Measurements from ENCODE around the gene GLB1L3.
"Not testable (repeated sequence)": the region's sequence is repeated elsewhere in the genome, so short reads cannot be mapped to it uniquely, and the experiment has no call there.

Gene GLB1L3

GRCh38 chr11:134341805-134342571 lies 65.8 kb downstream of the GLB1L3 start:
- Mint-ChIP-seq H3K4me1 (no peaks in the 10 kb centered on the region), H3K36me3 (ENCODE audit: low read depth) (no peaks in the 10 kb centered on the region), H3K27ac (no peak overlapping the region), H3K27me3 (ENCODE audit: low read depth, poor library complexity) (peaks cover 23% of the 10 kb centered on the region), H3K4me3 (no peak overlapping the region), H3K9me3 (no peaks in the 10 kb centered on the region)
- no peak for DNase-seq
- no peak for TF ChIP-seq CTCF (IDR thresholded peaks at IDR 0.05)

GRCh38 chr11:134342572-134343340 lies 66.6 kb downstream of the GLB1L3 start:
- H3K9me3 Mint-ChIP-seq = no peaks in the 10 kb centered on the region
- H3K4me1 Mint-ChIP-seq = no peaks in the 10 kb centered on the region
- no peaks in the 10 kb centered on the region for H3K36me3 Mint-ChIP-seq (ENCODE audit: low read depth)
- H3K27ac Mint-ChIP-seq = no peak overlapping the region
- DNase-seq = no peak
- H3K27me3 Mint-ChIP-seq (ENCODE audit: low read depth, poor library complexity) = peaks cover 19% of the 10 kb centered on the region
- no peak for TF ChIP-seq CTCF (IDR thresholded peaks at IDR 0.05)
- H3K4me3 Mint-ChIP-seq = no peak overlapping the region

GRCh38 chr11:134343646-134344045 lies 67.5 kb downstream of the GLB1L3 start:
- Mint-ChIP-seq H3K9me3 (no peaks in the 10 kb centered on the region), H3K27me3 (ENCODE audit: low read depth, poor library complexity) (peaks cover 12% of the 10 kb centered on the region), H3K4me1 (no peaks in the 10 kb centered on the region), H3K36me3 (ENCODE audit: low read depth) (no peaks in the 10 kb centered on the region), H3K4me3 (no peak overlapping the region), H3K27ac (no peak overlapping the region)
- TF ChIP-seq CTCF (IDR thresholded peaks at IDR 0.05) = no peak
- DNase-seq = no peak

- H3K4me3 Mint-ChIP-seq; H3K4me1 Mint-ChIP-seq; H3K9me3 Mint-ChIP-seq; H3K27ac Mint-ChIP-seq; DNase-seq; H3K36me3 Mint-ChIP-seq (ENCODE audit: low read depth): not testable (repeated sequence)
- H3K27me3 Mint-ChIP-seq (ENCODE audit: low read depth, poor library complexity) = peaks cover 14% of the 10 kb centered on the region
These were observed 68.5 kb downstream of the GLB1L3 start for GRCh38 chr11:134344497-134345236.

- Mint-ChIP-seq H3K9me3 (no peaks in the 10 kb centered on the region), H3K4me1 (no peaks in the 10 kb centered on the region), H3K4me3 (no peak overlapping the region), H3K27ac (no peak overlapping the region), H3K36me3 (ENCODE audit: low read depth) (no peaks in the 10 kb centered on the region), H3K27me3 (ENCODE audit: low read depth, poor library complexity) (peaks cover 16% of the 10 kb centered on the region)
- DNase-seq = no peak
- TF ChIP-seq CTCF (IDR thresholded peaks at IDR 0.05) = no peak
These were observed 69.0 kb downstream of the GLB1L3 start for GRCh38 chr11:134345237-134345550.
